HG03460 (cell line): ENCODE data around the gene KRT86.
"Not testable (repeated sequence)": the region's sequence is repeated elsewhere in the genome, so short reads cannot be mapped to it uniquely, and the experiment has no call there.

Experiments used
- ATAC-seq: cut with Tn5 transposase; IDR thresholded peaks from one replicate; pipeline ENCODE4 v1.9.1; 2021; ENCODE audit not compliant: unreplicated experiment

The KRT86 gene

GRCh38 chr12:52333321-52333720, 58.9 kb downstream of the KRT86 start:
- ATAC-seq, result no peak

DNA sequence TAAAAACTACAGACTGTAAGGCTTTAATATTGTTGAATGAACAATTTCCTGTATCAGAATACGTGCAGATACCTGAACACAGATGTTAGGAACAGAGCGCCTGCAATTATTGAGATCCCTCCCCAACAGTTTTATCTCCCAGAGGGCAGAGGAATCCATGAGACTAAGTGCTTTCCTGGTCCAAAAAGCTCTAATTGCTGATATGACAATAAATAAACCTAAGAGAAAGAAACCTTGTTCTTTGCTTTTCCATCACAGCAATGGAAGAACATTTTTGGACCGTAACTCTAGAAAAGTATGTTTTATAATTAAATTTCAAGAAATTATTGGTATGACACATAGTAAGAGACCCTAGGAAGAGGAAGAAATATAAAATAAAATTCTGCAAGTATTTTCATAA, 59.7 kb downstream of the KRT86 start:
- no peak for ATAC-seq

GRCh38 chr12:52335598-52336262, 61.3 kb downstream of the KRT86 start:
- no peak for ATAC-seq

DNA sequence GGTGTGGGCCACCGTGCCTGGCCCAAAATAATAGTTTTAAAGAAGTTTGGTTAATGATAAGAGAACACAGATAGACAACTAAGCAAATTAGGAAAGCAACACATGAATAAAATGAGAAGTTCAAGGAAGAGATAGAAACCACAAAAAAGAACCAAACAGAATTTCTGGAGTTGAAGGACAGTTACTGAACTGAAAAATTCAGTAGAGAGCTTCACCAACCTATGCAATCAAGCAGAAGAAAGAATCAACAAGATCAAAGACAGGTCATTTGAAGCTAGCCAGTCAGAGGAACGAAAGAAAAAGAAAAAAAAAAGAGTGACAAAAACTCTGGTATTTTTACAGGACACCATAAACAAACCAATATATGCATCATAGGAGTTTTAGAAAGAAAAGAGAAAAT, 62.2 kb downstream of the KRT86 start:
- no peak for ATAC-seq

DNA sequence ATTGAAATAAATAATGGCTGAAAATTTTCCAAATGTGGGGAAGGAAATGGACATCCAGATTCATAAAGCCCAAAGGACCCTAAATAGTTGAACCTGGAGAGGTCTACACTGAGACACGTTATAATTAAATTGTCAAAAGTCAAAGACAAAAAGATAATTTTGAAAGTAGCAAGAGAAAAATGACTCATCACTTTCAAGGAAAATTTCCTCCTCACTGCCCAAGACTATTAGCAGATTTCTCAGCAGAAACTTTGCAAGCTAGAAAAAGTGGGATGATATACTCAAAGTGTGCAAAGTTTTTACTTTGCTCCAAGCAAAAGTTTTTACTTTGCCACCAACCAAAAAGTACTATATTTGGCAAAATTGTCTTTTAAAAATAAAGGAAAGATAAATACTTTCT, 62.6 kb downstream of the KRT86 start:
- no peak for ATAC-seq

DNA sequence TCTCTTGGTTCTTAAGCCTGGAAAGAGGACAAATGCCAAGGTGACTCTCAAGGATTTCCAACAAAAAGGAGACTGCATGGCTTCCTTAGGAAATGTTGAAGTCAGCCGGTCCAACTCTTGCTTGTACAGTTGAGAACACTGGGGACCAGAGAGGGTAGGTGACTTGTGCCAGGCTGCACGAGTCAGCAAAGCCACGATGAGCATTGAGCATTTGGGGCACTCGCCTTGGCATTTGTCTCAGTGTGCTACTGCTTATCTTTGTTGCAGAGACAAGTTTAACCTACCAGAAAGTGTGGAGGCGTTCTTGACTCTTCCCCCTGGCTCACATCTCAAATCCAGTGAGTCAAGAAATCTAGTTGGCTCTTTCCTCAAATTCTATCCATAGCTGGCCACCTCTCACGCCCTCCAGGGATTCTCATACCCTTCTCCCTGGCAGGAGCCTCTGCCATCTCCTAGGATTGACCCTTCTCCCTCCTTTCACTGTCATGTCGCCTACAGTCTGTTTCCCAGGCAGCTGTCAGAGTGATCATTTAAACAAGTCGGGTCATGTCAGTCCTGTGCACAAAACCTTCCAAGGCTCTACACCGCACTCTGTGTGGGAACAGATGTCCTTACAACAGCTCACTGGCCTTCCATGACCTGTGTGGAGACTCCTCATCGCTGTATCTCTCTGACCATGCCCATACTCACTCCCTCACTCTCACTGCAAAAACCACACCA, 64.0 kb downstream of the KRT86 start:
- no peak for ATAC-seq

- ATAC-seq, result no peak
Measured at GRCh38 chr12:52341066-52341580, 66.7 kb downstream of the KRT86 start.

GRCh38 chr12:52342781-52343490, 68.5 kb downstream of the KRT86 start:
- ATAC-seq, result no peak

DNA sequence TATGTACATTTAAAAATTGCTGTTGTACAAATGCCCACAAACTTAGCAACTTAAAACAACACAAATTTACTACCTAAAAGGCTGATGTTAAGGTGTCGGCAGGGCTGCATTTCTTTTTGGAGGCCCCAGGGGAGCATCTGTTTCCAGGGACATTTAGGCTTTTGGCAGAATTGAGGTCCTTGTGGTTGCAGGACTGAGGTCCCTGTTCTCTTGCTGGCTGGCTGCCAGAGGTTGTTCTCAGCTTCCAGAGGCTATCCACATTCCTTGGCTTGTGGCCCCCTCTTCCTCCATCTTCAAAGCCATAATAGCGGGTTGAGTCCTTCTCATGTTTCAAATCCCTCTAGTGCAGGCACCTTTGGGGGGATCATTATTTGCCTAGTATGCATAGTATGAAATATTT, 69.1 kb downstream of the KRT86 start:
- no peak for ATAC-seq

- no peak for ATAC-seq
Measured at GRCh38 chr12:52344111-52344510, 69.7 kb downstream of the KRT86 start.

DNA sequence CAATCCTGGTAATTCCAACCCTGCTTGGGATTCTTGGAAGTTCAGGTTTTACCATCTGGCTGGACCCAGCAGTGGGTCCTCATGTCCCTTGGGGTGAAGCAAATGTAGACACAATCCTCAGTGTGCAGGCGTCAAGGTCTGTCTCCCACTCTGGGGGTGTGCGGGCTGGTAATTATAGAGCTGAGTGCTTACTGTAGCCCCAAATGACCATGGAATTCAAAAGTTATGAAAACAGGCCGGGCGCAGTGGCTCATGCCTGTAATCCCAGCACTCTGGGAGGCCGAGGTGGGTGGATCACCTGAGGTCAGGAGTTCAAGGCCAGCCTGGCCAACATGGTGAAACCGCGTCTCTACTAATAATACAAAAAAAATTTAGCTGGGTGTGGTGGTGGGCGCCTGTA, 70.6 kb downstream of the KRT86 start:
- ATAC-seq, result not testable (repeated sequence)

DNA sequence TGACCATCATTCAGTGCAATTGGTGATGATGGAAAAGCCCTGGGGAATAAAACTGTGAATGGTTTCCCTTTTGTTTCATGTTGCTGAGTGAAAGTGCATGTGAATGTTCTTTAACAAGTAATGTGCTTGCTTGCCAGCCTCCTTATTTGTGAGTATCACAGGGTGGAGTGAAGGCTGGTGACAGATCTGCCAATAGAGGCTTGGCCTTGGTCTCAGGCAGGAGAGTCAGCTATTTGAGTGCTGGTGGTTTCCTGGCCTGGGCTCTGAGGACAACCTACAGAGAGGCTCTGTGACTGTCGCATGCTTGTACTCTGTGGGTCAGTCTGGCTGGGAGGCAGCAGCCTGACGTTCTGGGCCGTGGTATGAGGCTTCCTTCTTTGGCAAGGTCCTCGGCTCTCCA, 72.1 kb downstream of the KRT86 start:
- ATAC-seq, result no peak

- ATAC-seq, result no peak
Measured at GRCh38 chr12:52347016-52347415, 72.6 kb downstream of the KRT86 start.

- no peak for ATAC-seq
Measured at GRCh38 chr12:52347551-52348510, 73.4 kb downstream of the KRT86 start.

DNA sequence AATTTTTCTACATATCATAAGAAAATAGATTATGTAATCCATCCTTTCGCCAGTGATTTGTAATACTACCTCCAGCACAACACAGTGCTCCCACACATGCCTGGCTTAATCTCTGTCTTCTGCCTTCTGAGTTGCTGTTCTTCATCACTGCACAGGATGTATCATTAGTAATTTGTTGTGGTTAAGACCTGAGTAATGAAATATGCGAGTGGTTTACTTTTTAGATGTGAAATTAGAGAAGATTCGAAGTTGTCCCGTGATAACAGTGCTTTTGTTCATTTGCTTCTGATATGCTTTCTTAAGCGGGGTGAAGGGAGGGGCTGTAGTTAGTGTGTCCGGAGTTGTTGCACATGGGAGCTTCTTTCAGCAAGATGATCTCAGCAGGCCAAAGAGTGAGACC, 74.8 kb downstream of the KRT86 start:
- no peak for ATAC-seq

GRCh38 chr12:52350021-52350620, 75.7 kb downstream of the KRT86 start:
- ATAC-seq, result no peak

GRCh38 chr12:52350786-52351185, 76.3 kb downstream of the KRT86 start:
- no peak for ATAC-seq

DNA sequence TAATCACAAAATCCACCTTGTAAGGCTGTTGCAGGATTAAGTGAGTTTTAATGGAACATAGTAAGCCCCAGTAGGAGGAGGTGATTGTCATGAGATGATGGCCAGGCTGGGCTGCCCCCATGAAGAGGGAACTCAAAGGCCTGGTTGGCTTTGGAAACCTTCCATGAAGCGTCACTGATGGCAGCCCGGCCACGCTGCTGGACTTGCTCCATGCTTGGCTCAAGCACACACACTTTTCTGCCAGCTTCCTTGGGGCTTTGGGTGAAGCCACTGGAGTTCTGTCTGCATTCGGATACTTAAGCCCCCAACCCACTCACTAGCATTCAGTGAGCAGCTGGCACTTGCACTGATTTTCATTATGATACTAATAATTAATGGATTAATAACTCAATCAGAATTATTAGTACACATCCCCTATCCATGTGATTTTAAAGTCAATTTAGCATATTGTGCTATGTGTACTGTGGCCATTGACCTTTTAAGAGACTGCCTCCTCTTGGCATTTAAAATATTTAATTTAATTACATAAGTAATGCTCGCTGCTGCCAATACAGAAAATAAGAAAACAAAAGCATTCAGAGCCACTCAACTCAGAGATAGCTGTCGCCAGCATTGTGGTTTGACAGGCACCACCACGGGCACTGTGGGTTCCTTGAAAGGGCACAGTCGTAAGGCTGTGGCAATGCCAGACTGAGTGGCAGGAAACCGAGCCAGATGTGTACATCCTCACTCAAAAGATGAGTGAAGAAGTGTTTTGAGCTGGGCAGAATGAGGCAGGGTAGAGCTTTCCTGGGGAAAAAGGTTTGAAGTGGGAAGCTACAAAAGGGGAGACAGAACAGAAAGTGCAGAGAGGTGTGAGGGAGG, 77.0 kb downstream of the KRT86 start:
- no peak for ATAC-seq

- ATAC-seq, result no peak
Measured at GRCh38 chr12:52352951-52353350, 78.5 kb downstream of the KRT86 start.
